WTC11 (cell line): ENCODE data around the gene NDST4. TPM values are rescaled to one million over a fixed set of nuclear protein-coding genes. Genes with fewer than 3 reads are reported as not detected.

Source experiments
- ATAC-seq: fragments of 200-7000 bp; cut with Tn5 transposase; 2 replicates; pipeline ENCODE4 v1.10.0; 2021; ENCODE audit warnings: mild to moderate bottlenecking, moderate library complexity
- CTCF ChIA-PET: fragments of 300-600 bp; sonication (Branson Sonifier 250); formaldehyde crosslinking; loops from one replicate; lab custom pipeline; 2021; ENCODE audit warnings: antibody characterized with exemption; lab: Charles Lee
- POLR2A ChIA-PET: fragments of 350-600 bp; sonication (Branson Sonifier 250); formaldehyde crosslinking; loops from one replicate; lab custom pipeline; 2021; ENCODE audit warnings: antibody characterized with exemption; lab: Charles Lee
- DNase-seq: peaks from one replicate; pipeline ENCODE4 v3.0.0; 2021; ENCODE audit warnings: low spot score
- H3K27ac Mint-ChIP-seq: 2 replicates; pipeline ENCODE4 v1.8.0; 2021; ENCODE audit warnings: mixed read lengths
- H3K27me3 Mint-ChIP-seq: 2 replicates; pipeline ENCODE4 v1.8.0; 2021; ENCODE audit warnings: low read depth, mild to moderate bottlenecking, moderate library complexity, mixed read lengths
- H3K36me3 Mint-ChIP-seq: 2 replicates; pipeline ENCODE4 v1.8.0; 2021; ENCODE audit warnings: mixed read lengths
- H3K4me1 Mint-ChIP-seq: 2 replicates; pipeline ENCODE4 v1.8.0; 2022; ENCODE audit warnings: mixed read lengths
- H3K4me3 Mint-ChIP-seq: 2 replicates; pipeline ENCODE4 v1.8.0; 2021; ENCODE audit warnings: mild to moderate bottlenecking, moderate library complexity, mixed read lengths
- H3K9me3 Mint-ChIP-seq: 2 replicates; pipeline ENCODE4 v1.8.0; 2021; ENCODE audit warnings: mixed read lengths
- AR ChIP-seq: fragments of 250-450 bp; sonication (Bioruptor Pico); IDR thresholded peaks from 2 replicates; pipeline ENCODE4 v1.9.0; 2021; ENCODE audit warnings: mild to moderate bottlenecking
- ARID4B ChIP-seq: sonication (generic); formaldehyde crosslinking; IDR thresholded peaks from 2 replicates; pipeline ENCODE4 v1.8.0; 2023; ENCODE audit warnings: missing genetic modification reagents, mild to moderate bottlenecking, borderline replicate concordance
- ATF1 ChIP-seq: sonication (generic); formaldehyde crosslinking; IDR thresholded peaks from 2 replicates; pipeline ENCODE4 v1.8.1; 2023; ENCODE audit warnings: mild to moderate bottlenecking, moderate library complexity, missing genetic modification reagents
- ATF6 ChIP-seq: sonication (generic); formaldehyde crosslinking; IDR thresholded peaks from 2 replicates; pipeline ENCODE4 v1.8.1; 2023; ENCODE audit warnings: mild to moderate bottlenecking, missing genetic modification reagents
- ETV6 ChIP-seq: sonication (generic); formaldehyde crosslinking; IDR thresholded peaks from 2 replicates; pipeline ENCODE4 v1.8.1; 2022; ENCODE audit warnings: mild to moderate bottlenecking, missing genetic modification reagents
- JAZF1 ChIP-seq: fragments of 250-450 bp; sonication (Bioruptor Pico); IDR thresholded peaks from 2 replicates; pipeline ENCODE4 v1.9.0; 2021; ENCODE audit warnings: moderate library complexity, mild to moderate bottlenecking, inconsistent platforms
- NR3C1 ChIP-seq: sonication (generic); formaldehyde crosslinking; conservative IDR thresholded peaks from 2 replicates; pipeline ENCODE4 v1.8.1; 2023; ENCODE audit warnings: low read depth, mild to moderate bottlenecking, missing genetic modification reagents
- TCF7 ChIP-seq: sonication (generic); formaldehyde crosslinking; IDR thresholded peaks from 2 replicates; pipeline ENCODE4 v1.8.0; 2022; ENCODE audit warnings: mild to moderate bottlenecking, low read depth, missing genetic modification reagents, moderate library complexity
- TEAD1 ChIP-seq: sonication (generic); formaldehyde crosslinking; IDR thresholded peaks from 2 replicates; pipeline ENCODE4 v1.8.0; 2022; ENCODE audit warnings: mild to moderate bottlenecking, missing genetic modification reagents
- TP53 ChIP-seq: sonication (generic); formaldehyde crosslinking; IDR thresholded peaks from 2 replicates; pipeline ENCODE4 v1.8.1; 2023; ENCODE audit warnings: mild to moderate bottlenecking, missing genetic modification reagents
- ZBTB21 ChIP-seq: sonication (generic); formaldehyde crosslinking; IDR thresholded peaks from 2 replicates; pipeline ENCODE4 v1.8.1; 2023; ENCODE audit warnings: mild to moderate bottlenecking, missing genetic modification reagents, borderline replicate concordance
- ZMAT4 ChIP-seq: fragments of 250-450 bp; sonication (Bioruptor Pico); IDR thresholded peaks from 2 replicates; pipeline ENCODE4 v1.9.0; 2021; ENCODE audit warnings: mild to moderate bottlenecking
- ZNF138 ChIP-seq: sonication (generic); formaldehyde crosslinking; conservative IDR thresholded peaks from 2 replicates; pipeline ENCODE4 v1.8.1; 2022; ENCODE audit warnings: mild to moderate bottlenecking, moderate library complexity, missing genetic modification reagents
- ZNF232 ChIP-seq: sonication (generic); formaldehyde crosslinking; IDR thresholded peaks from 2 replicates; pipeline ENCODE4 v1.8.0; 2022; ENCODE audit warnings: mild to moderate bottlenecking, missing genetic modification reagents
- ZNF281 ChIP-seq: sonication (generic); formaldehyde crosslinking; IDR thresholded peaks from 2 replicates; pipeline ENCODE4 v1.8.0; 2023; ENCODE audit warnings: mild to moderate bottlenecking, missing genetic modification reagents
- ZNF532 ChIP-seq: fragments of 250-450 bp; sonication (Bioruptor Pico); IDR thresholded peaks from 2 replicates; pipeline ENCODE4 v1.9.0; 2021; ENCODE audit warnings: mild to moderate bottlenecking, borderline replicate concordance
- total RNA-seq: library from RNA; stranded (reverse); gene quantifications from 3 replicates; pipeline ENCODE4 v1.2.3, GENCODE V29; 2021

Gene NDST4
- total RNA-seq, 1 experiment from 2014 or later, result not detected

GRCh38 chr4:114886761-114887160, 226.7 kb downstream of the NDST4 start (continued):
- TF ChIP-seq ZNF281 (CRISPR knock-in tag) (no peak), TP53 (CRISPR knock-in tag) (no peak), TCF7 (CRISPR knock-in tag) (no peak), ARID4B (CRISPR knock-in tag) (no peak), ZNF532 (CRISPR knock-in tag) (no peak), JAZF1 (CRISPR knock-in tag) (no peak), ZMAT4 (no peak)

- Mint-ChIP-seq H3K9me3 (no peaks in the 10 kb centered on the region), H3K36me3 (no peaks in the 10 kb centered on the region), H3K27ac (no peak overlapping the region), H3K27me3 (no peaks in the 10 kb centered on the region), H3K4me1 (peaks cover 6% of the 10 kb centered on the region), H3K4me3 (no peak overlapping the region)
- CTCF ChIA-PET, result no interaction called here
- ATAC-seq (no peak), DNase-seq (no peak)
- POLR2A ChIA-PET, result no interaction called here
- TF ChIP-seq ATF6 (CRISPR knock-in tag), result no peak
- TF ChIP-seq TEAD1 (CRISPR knock-in tag), result no peak
- TF ChIP-seq ATF1 (CRISPR knock-in tag), result no peak
- no peak for TF ChIP-seq ZNF232 (CRISPR knock-in tag)
- no peak for TF ChIP-seq NR3C1 (CRISPR knock-in tag)
- no peak for TF ChIP-seq ZNF138 (CRISPR knock-in tag)
- TF ChIP-seq AR (CRISPR knock-in tag), result no peak
- TF ChIP-seq TP53 (CRISPR knock-in tag), result no peak
- TF ChIP-seq ETV6 (CRISPR knock-in tag), result no peak
- no peak for TF ChIP-seq ZBTB21
Measured at GRCh38 chr4:114883641-114884040, 229.8 kb downstream of the NDST4 start.
